Naive thymus-derived CD4-positive, alpha-beta T cell (primary cell): ENCODE results near the gene SLIT3. TPM values are rescaled to one million over a fixed set of nuclear protein-coding genes. Genes with fewer than 3 reads are reported as not detected.

Source experiments
- ATAC-seq: fragments of 150-1000 bp; cut with Tn5 transposase; 2 replicates; pipeline ENCODE4 v1.10.0; 2021; ENCODE audit warnings: mild to moderate bottlenecking, moderate library complexity
- CTCF ChIA-PET: fragments of 350-600 bp; sonication (Branson Sonifier 250); formaldehyde crosslinking; loops from one replicate; lab custom pipeline; 2021; ENCODE audit warnings: antibody characterized with exemption; lab: Charles Lee
- POLR2A ChIA-PET: fragments of 350-600 bp; sonication (Branson Sonifier 250); formaldehyde crosslinking; loops from one replicate; lab custom pipeline; 2021; ENCODE audit warnings: antibody characterized with exemption, inconsistent platforms; lab: Charles Lee
- DNase-seq, 9 donors: peaks; one replicate each; pipeline versions ENCODE4 v3.0.0 to v3.0.0-alpha.2; 2020 to 2022; ENCODE audit warnings: mixed read lengths in 1 of 9
- H3K27ac ChIP-seq: one replicate; pipeline ENCODE4 v1.7.0; 2013; ENCODE audit warnings: mild to moderate bottlenecking, low read depth, low read length, moderate library complexity
- H3K27me3 ChIP-seq, 2 donors: one replicate each; pipeline ENCODE4 v1.7.0; 2013; ENCODE audit warnings: low read length in 2 of 2, mild to moderate bottlenecking in 2 of 2, moderate library complexity in 2 of 2; ENCODE audit not compliant: control insufficient read depth in 2 of 2, insufficient read depth in 2 of 2
- H3K36me3 ChIP-seq, 3 experiments: 1 replicate in 2 of 3; 2 replicates in 1 of 3; pipeline ENCODE4 v1.7.0; 2013; ENCODE audit warnings: low read length in 3 of 3, mild to moderate bottlenecking in 3 of 3, moderate library complexity in 1 of 3; ENCODE audit not compliant: insufficient read depth in 3 of 3, control insufficient read depth in 2 of 3
- H3K4me1 ChIP-seq, 2 donors: one replicate each; pipeline ENCODE4 v1.7.0; 2013; ENCODE audit warnings: low read length in 2 of 2, mild to moderate bottlenecking in 2 of 2, moderate library complexity in 1 of 2; ENCODE audit not compliant: control insufficient read depth in 2 of 2, insufficient read depth in 2 of 2
- H3K4me3 ChIP-seq: 2 replicates; pipeline ENCODE4 v1.7.0; 2013; ENCODE audit warnings: mild to moderate bottlenecking, low read length
- H3K9me3 ChIP-seq, 3 experiments: 1 replicate in 2 of 3; 2 replicates in 1 of 3; pipeline ENCODE4 v1.7.0; 2013; ENCODE audit warnings: low read length in 3 of 3; ENCODE audit not compliant: control insufficient read depth in 2 of 3
- H3K27ac Mint-ChIP-seq, 9 donors: one replicate each; pipeline ENCODE4 v1.8.0; 2020 to 2022; ENCODE audit warnings: mixed read lengths in 9 of 9, mild to moderate bottlenecking in 8 of 9, moderate library complexity in 5 of 9, inconsistent platforms in 2 of 9
- H3K27me3 Mint-ChIP-seq, 5 donors: one replicate each; pipeline ENCODE4 v1.8.0; 2021 to 2022; ENCODE audit warnings: mixed read lengths in 5 of 5, mild to moderate bottlenecking in 1 of 5
- H3K36me3 Mint-ChIP-seq, 5 donors: one replicate each; pipeline ENCODE4 v1.8.0; 2020 to 2022; ENCODE audit warnings: mixed read lengths in 5 of 5, mild to moderate bottlenecking in 3 of 5, inconsistent platforms in 1 of 5
- H3K4me1 Mint-ChIP-seq, 7 donors: one replicate each; pipeline ENCODE4 v1.8.0; 2020 to 2022; ENCODE audit warnings: mixed read lengths in 7 of 7, mild to moderate bottlenecking in 3 of 7, inconsistent platforms in 1 of 7
- H3K4me3 Mint-ChIP-seq, 10 donors: one replicate each; pipeline ENCODE4 v1.8.0; 2020 to 2022; ENCODE audit warnings: mild to moderate bottlenecking in 10 of 10, mixed read lengths in 10 of 10, moderate library complexity in 6 of 10, inconsistent platforms in 2 of 10
- H3K9me3 Mint-ChIP-seq, 11 donors: one replicate each; pipeline ENCODE4 v1.8.0; 2020 to 2022; ENCODE audit warnings: mixed read lengths in 11 of 11, mild to moderate bottlenecking in 4 of 11, inconsistent platforms in 1 of 11, moderate library complexity in 1 of 11
- intact Hi-C, 2 donors: fragments of 100-400 bp; cut with micrococcal nuclease; formaldehyde crosslinking; loops; one replicate each; pipeline ENCODE4 v1.15.1; 2023
- polyA plus RNA-seq, 2 donors: library from polyadenylated mRNA; unstranded; fragments of 300-500 nt; fragmentation: Illumina TruSeq; gene quantifications; one replicate each; pipeline ENCODE4 v1.2.3, GENCODE V29; 2021
- total RNA-seq, 6 experiments: library from RNA in 5 of 6; stranded (reverse) in 5 of 6; gene quantifications; 1 replicate in 5 of 6; 2 replicates in 1 of 6; pipeline ENCODE4 v1.2.3 and lab custom pipeline; 2021 to 2026

Gene SLIT3
- total and polyA plus RNA-seq, 7 experiments from 2014 or later = 0.34 TPM; not detected in 6

GRCh38 chr5:168877132-168877892 lies 423.6 kb downstream of the SLIT3 start:
- H3K4me1 Mint-ChIP-seq = peaks cover 0 to 3% (median 0%) of the 10 kb centered on the region in 7 donors
- H3K27ac Mint-ChIP-seq = no peak overlapping the region
- POLR2A ChIA-PET = no interaction called here
- intact Hi-C loops = no loop called here
- DNase-seq = no peak
- Histone ChIP-seq H3K4me3 (no peak overlapping the region), H3K36me3 (no peaks in the 10 kb centered on the region), H3K27ac (no peak overlapping the region), H3K9me3 (no peaks in the 10 kb centered on the region), H3K27me3 (peaks cover 0 to 2% of the 10 kb centered on the region in 2 donors), H3K4me1 (no peaks in the 10 kb centered on the region)
- peaks cover 0 to 2% (median 0%) of the 10 kb centered on the region in 11 donors for H3K9me3 Mint-ChIP-seq
- H3K27me3 Mint-ChIP-seq = peaks cover 10 to 44% (median 31%) of the 10 kb centered on the region in 5 donors
- H3K4me3 Mint-ChIP-seq = no peak overlapping the region
- H3K36me3 Mint-ChIP-seq = no peaks in the 10 kb centered on the region
- CTCF ChIA-PET = no interaction called here
- no peak for ATAC-seq

- ATAC-seq (no peak), DNase-seq (no peak)
- CTCF ChIA-PET = no interaction called here
- no peaks in the 10 kb centered on the region for H3K4me1 ChIP-seq
- Mint-ChIP-seq H3K4me3 (no peak overlapping the region), H3K9me3 (peaks cover 0 to 2% (median 0%) of the 10 kb centered on the region in 11 donors), H3K36me3 (no peaks in the 10 kb centered on the region), H3K27ac (no peak overlapping the region), H3K4me1 (peaks cover 0 to 3% (median 0%) of the 10 kb centered on the region in 7 donors), H3K27me3 (peaks cover 10 to 44% (median 31%) of the 10 kb centered on the region in 5 donors)
- no peaks in the 10 kb centered on the region for H3K9me3 ChIP-seq
- no peak overlapping the region for H3K4me3 ChIP-seq
- no peak overlapping the region for H3K27ac ChIP-seq
- POLR2A ChIA-PET = no interaction called here
- intact Hi-C loops = no loop called here
- no peaks in the 10 kb centered on the region for H3K36me3 ChIP-seq
- H3K27me3 ChIP-seq = peaks cover 0 to 2% of the 10 kb centered on the region in 2 donors
Measured at GRCh38 chr5:168876419-168876818, 424.5 kb downstream of the SLIT3 start.

GRCh38 chr5:168875832-168876231 lies 425.1 kb downstream of the SLIT3 start:
- H3K36me3 ChIP-seq = no peaks in the 10 kb centered on the region
- DNase-seq (no peak), ATAC-seq (no peak)
- ChIA-PET CTCF (no interaction called here), POLR2A (no interaction called here)
- intact Hi-C loops = no loop called here
- no peak overlapping the region for H3K4me3 ChIP-seq
- no peaks in the 10 kb centered on the region for H3K4me1 ChIP-seq
- no peaks in the 10 kb centered on the region for H3K9me3 ChIP-seq
- H3K27me3 ChIP-seq = peaks cover 0 to 2% of the 10 kb centered on the region in 2 donors
- Mint-ChIP-seq H3K4me1 (peaks cover 0 to 3% (median 0%) of the 10 kb centered on the region in 7 donors), H3K4me3 (no peak overlapping the region), H3K27me3 (peaks cover 13 to 49% (median 33%) of the 10 kb centered on the region in 5 donors), H3K9me3 (peaks cover 0 to 2% (median 0%) of the 10 kb centered on the region in 11 donors), H3K27ac (no peak overlapping the region), H3K36me3 (no peaks in the 10 kb centered on the region)
- H3K27ac ChIP-seq = no peak overlapping the region

GRCh38 chr5:168874713-168875380 lies 426.1 kb downstream of the SLIT3 start:
- peaks cover 0 to 3% (median 0%) of the 10 kb centered on the region in 7 donors for H3K4me1 Mint-ChIP-seq
- CTCF ChIA-PET = no interaction called here
- Histone ChIP-seq H3K4me3 (no peak overlapping the region), H3K27ac (no peak overlapping the region), H3K36me3 (no peaks in the 10 kb centered on the region), H3K4me1 (no peaks in the 10 kb centered on the region), H3K27me3 (peaks cover 0 to 2% of the 10 kb centered on the region in 2 donors), H3K9me3 (no peaks in the 10 kb centered on the region)
- no peak for DNase-seq
- POLR2A ChIA-PET = no interaction called here
- H3K27ac Mint-ChIP-seq = no peak overlapping the region
- ATAC-seq = no peak
- intact Hi-C loops = no loop called here
- no peaks in the 10 kb centered on the region for H3K36me3 Mint-ChIP-seq
- H3K27me3 Mint-ChIP-seq = peaks cover 16 to 58% (median 28%) of the 10 kb centered on the region in 5 donors
- H3K9me3 Mint-ChIP-seq = peaks cover 0 to 2% (median 0%) of the 10 kb centered on the region in 11 donors
- H3K4me3 Mint-ChIP-seq = no peak overlapping the region

GRCh38 chr5:168872246-168872645 lies 428.7 kb downstream of the SLIT3 start:
- intact Hi-C loops = no loop called here
- Mint-ChIP-seq H3K4me1 (peaks cover 0 to 3% (median 0%) of the 10 kb centered on the region in 7 donors), H3K9me3 (peaks cover 0 to 2% (median 0%) of the 10 kb centered on the region in 11 donors), H3K27ac (no peak overlapping the region), H3K36me3 (no peaks in the 10 kb centered on the region), H3K27me3 (peaks cover 13 to 51% (median 22%) of the 10 kb centered on the region in 5 donors), H3K4me3 (no peak overlapping the region)
- Histone ChIP-seq H3K9me3 (no peaks in the 10 kb centered on the region), H3K27ac (no peak overlapping the region), H3K4me3 (no peak overlapping the region), H3K36me3 (no peaks in the 10 kb centered on the region), H3K27me3 (peaks cover 0 to 2% of the 10 kb centered on the region in 2 donors), H3K4me1 (no peaks in the 10 kb centered on the region)
- ATAC-seq (no peak), DNase-seq (no peak)
- ChIA-PET CTCF (no interaction called here), POLR2A (no interaction called here)

GRCh38 chr5:168870910-168871309 lies 430.0 kb downstream of the SLIT3 start:
- Histone ChIP-seq H3K27me3 (peaks cover 0 to 2% of the 10 kb centered on the region in 2 donors), H3K27ac (no peak overlapping the region), H3K36me3 (no peaks in the 10 kb centered on the region), H3K9me3 (no peaks in the 10 kb centered on the region), H3K4me3 (no peak overlapping the region), H3K4me1 (no peaks in the 10 kb centered on the region)
- no peak for DNase-seq
- Mint-ChIP-seq H3K9me3 (peaks cover 0 to 2% (median 0%) of the 10 kb centered on the region in 11 donors), H3K27ac (no peak overlapping the region), H3K4me3 (no peak overlapping the region), H3K4me1 (no peaks in the 10 kb centered on the region), H3K27me3 (peaks cover 9 to 47% (median 13%) of the 10 kb centered on the region in 5 donors), H3K36me3 (no peaks in the 10 kb centered on the region)
- no peak for ATAC-seq
- ChIA-PET CTCF (no interaction called here), POLR2A (no interaction called here)
- intact Hi-C loops = no loop called here
